ENCODE data around the gene VEGFA.
"Not testable (repeated sequence)": the region's sequence is repeated elsewhere in the genome, so short reads cannot be mapped to it uniquely, and the experiment has no call there.

The VEGFA gene

DNA sequence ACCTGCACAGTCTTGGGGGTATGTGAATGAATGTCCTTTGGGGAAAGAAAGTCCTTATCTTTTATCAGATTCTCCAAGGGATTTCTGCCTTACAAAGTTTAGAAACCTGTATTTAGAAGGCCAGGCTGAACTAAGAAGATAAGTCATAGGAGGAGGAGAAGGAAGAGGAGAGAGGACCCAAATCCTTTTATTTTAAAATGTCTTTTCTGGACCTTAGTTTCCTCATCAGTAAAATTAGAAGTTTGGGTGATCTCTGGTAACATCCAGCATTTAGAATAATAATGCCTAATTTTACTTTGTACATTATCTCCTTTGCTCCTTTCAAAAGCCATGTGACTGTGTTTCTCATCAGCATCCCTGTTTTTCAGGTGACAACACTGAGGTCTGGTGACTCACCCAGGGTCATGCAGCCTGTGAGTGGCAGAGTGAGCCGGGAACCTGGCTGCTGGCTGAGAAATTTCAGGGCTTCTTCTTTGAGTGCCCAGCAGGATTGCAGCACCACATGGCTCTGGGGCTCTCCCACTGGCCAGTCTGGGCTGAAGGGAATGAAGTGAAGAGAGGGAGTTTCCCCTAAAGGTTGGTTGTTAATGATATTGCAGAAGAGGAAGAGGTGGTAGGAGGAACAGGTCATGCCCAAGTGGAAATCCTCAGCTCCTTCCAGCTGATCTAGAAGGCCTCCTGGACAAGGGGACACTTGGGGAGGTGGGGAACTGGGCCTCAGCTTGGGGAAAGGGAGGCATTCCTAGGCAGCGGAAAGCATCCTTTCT lies 34.0 kb downstream of the VEGFA start:
- DNase-seq (ENCODE audit: low spot score), result peak; percentile 63

GRCh38 chr6:43804550-43805223 lies 34.7 kb downstream of the VEGFA start:
- no peak for DNase-seq (ENCODE audit: low spot score)

GRCh38 chr6:43805699-43806042 lies 35.7 kb downstream of the VEGFA start:
- DNase-seq (ENCODE audit: low spot score), result no peak

GRCh38 chr6:43806043-43806757 lies 36.2 kb downstream of the VEGFA start:
- no peak for DNase-seq (ENCODE audit: low spot score)

- DNase-seq (ENCODE audit: low spot score), result no peak
Observed at GRCh38 chr6:43806758-43807227, 36.8 kb downstream of the VEGFA start.

GRCh38 chr6:43807228-43808061 lies 37.4 kb downstream of the VEGFA start:
- peak; percentile 69 for DNase-seq (ENCODE audit: low spot score)

- no peak for DNase-seq (ENCODE audit: low spot score)
Observed at GRCh38 chr6:43808412-43808811, 38.4 kb downstream of the VEGFA start.

DNA sequence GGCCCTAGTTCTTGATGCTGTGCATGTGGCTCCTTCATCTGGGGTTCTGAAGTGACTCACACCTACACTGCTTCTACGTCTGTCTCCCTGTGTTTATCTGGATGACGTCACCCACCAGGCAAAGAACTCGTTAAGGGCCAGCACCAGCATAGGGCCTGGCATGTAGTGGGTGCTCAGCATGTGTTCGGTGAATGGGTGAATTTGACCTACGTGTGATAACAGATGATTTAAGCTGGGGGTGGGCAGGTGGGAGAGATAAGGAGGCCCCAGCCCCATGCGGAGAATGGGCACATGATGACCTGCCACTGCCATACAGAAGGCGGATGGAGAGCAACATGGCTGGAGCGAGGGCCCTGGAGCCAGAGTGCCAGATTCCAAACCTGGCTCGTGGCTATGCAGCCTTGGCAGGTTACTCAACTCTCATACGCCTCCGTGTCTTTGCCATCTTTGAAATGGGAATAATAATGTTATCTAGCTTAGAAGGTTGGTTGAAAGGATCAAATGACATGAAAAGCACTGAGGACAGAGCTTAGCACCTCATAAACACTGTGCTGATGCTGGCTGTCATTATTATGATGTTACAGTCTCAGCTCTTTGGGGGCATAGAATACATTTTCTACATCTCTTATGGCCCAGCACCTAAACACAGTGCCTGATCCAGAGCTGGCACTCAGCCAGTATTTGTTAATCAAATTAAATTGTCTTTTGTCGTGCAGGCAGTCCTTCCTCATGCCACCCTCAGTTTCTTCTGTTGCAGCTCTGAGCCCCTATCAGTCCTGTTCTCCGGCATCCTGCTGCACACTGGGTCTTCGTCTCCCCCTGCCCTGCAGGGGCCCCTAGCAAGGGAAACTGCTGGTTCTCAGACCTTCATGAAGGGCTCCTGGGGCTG lies 39.6 kb downstream of the VEGFA start:
- peak; percentile 60 for DNase-seq (ENCODE audit: low spot score)

DNA sequence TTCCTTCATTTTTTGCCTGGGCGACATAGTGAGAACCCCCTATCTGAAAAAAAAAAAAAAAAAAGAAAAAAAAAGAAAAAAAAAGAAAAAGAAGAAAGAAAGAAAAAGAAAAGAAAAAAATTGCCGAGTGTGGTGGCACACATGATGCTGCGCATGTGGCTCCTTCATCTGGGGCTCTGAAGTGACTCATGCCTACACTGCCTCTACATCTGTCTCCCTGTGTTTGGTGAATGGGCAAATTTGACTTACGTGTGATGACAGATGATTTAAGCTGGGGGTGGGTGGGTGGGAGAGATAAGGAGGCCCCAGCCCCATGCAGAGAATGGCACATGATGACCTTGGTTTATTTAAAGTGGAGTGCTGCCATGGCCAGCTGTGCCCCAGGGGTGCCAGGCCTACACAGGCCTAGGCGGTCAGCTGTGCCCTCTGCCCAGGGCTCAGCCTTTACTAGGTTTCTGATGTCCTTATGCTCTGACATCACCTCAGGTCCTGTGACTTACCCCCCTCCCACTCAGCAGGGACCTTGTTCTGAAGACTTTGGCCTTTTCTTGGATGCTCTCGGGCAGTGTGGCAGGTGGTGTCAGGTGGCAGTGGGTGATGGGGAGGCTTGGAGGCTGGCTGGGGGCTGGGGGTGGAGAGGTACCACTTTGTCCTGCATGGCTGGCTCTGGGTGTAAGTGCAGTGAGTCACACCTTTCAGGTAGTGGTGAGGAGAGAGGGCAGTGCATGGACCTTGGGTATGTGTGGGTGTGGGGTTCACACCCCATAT lies 41.1 kb downstream of the VEGFA start:
- DNase-seq (ENCODE audit: low spot score), result peak; percentile 43

GRCh38 chr6:43811733-43812099 lies 41.7 kb downstream of the VEGFA start:
- no peak for DNase-seq (ENCODE audit: low spot score)

DNA sequence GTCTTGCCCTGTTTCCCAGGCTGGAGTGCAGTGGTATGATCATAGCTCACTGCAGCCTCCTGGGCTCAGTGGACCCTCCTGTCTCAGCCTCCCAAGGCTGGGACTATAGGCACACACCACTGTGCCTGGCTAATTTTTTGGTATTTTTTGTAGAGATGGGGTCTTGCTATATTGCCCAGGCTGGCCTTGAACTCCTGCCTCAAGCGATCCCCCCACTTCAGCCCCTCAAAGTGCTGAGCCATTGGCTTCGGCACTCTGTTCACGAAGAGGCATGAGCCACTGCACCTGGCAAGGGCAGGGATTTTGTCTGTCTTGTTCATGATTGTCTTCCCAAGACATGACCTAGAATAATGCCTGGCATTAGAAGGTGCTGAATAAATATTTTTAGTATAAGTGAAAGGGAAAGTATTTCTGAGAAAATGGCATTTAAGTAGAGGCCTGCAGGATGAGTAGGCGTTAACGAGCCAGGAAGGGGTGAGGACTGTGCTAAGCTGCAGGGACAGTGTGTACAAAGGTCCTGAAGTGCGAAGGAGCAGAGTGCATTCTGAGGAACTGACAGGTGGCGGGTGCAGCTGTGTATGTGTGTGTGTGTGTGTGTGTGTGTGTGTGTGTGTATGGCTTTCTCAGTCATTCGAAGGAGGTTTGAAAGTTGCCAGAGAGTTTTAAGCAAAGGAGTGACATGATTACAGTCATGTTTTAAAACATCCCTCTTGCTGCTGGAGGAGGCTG lies 43.0 kb downstream of the VEGFA start:
- DNase-seq (ENCODE audit: low spot score), result no peak

DNA sequence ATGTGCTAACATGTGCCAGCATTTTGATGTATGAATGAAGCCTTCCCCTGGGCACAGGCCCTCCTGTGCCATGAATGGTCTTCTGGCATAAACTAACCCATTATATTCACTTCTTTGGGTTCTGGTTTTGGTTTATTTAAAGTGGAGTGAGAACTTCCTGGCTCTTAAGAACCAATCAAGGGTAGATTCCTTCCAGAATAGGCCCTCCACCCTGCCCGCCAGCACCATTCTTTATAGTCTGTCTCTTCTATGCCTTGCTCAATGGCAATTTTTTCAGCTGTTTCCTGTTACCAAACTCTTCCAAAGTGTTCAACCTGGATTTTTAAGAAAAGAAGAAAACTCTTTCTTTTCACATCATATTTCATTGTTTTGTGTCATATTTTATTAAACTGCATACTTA lies 44.1 kb downstream of the VEGFA start:
- no peak for DNase-seq (ENCODE audit: low spot score)

- DNase-seq (ENCODE audit: low spot score), result no peak
Observed at GRCh38 chr6:43814865-43815264, 44.9 kb downstream of the VEGFA start.

GRCh38 chr6:43817192-43817591 lies 47.2 kb downstream of the VEGFA start:
- peak; percentile 90 for DNase-seq (ENCODE audit: low spot score)

GRCh38 chr6:43818973-43819372 lies 49.0 kb downstream of the VEGFA start:
- not testable (repeated sequence) for DNase-seq (ENCODE audit: low spot score)

DNA sequence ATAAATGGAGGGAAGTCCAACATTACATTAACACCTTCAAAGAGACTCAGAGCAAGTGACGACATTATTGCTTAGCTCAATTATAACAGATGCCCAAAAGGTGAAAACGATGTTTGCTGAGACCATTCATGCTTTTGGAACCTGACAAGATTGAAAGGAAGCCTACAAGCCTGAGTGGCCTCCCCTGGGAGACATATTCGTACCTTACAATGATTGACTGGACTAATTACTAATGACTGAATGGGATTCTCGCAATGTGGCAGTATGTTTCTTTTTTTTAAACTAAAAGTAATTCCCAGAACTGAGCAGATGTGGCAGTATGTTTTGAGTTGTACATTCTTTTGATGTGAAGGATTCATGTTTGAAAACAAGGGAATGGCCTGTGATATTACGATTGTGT lies 49.9 kb downstream of the VEGFA start:
- DNase-seq (ENCODE audit: low spot score), result no peak

DNA sequence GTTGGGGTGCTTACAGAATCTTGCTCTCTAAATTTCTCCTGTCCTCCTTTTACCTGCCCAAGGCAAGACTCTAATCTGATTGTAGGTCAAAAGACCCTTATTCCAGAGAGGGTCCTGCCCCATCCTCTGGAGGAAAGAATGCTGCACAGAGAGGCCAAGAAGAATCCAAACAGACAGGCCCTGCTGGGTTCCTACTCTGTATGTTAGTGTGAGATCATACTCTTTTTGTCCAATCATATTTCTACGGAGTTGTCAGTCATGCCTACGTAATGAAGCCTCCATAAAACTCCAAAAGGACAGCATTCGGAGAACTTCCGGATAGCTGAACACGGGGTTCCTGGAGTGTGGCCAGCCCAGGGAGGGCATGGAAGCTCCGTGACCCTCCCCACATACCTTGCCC lies 50.5 kb downstream of the VEGFA start:
- DNase-seq (ENCODE audit: low spot score), result no peak

- no peak for DNase-seq (ENCODE audit: low spot score)
Observed at GRCh38 chr6:43821101-43821886, 51.3 kb downstream of the VEGFA start.

GRCh38 chr6:43823390-43823789 lies 53.4 kb downstream of the VEGFA start:
- no peak for DNase-seq (ENCODE audit: low spot score)

All from hematopoietic multipotent progenitor cell treated with erythropoietin and hydrocortisone succinate and interleukin-3 and kit ligand, for 17 days (in vitro differentiated cells).